K562 (cell line): ENCODE data around the gene ACOX1. TPM values are rescaled to one million over a fixed set of nuclear protein-coding genes. Genes with fewer than 3 reads are reported as not detected.
A peak's percentile ranks its signal among the peaks of the same experiment; 100 is the strongest.

Source experiments
- KLF16 ChIP-seq: IDR thresholded peaks from 2 replicates; pipeline ENCODE4 v1.6.1; 2016; ENCODE audit warnings: antibody characterized with exemption
- MAZ ChIP-seq, 2 experiments: fragments of 450-650 bp in 1 of 2; sonication (generic) in 1 of 2; formaldehyde crosslinking; IDR thresholded peaks in 1 of 2; conservative IDR thresholded peaks in 1 of 2; 2 replicates each; pipeline versions ENCODE4 v1.4.0 to v1.5.0; 2020; ENCODE audit warnings: mild to moderate bottlenecking in 1 of 2, missing genetic modification reagents in 1 of 2
- PHF20 ChIP-seq: fragments of 450-650 bp; IDR thresholded peaks from 2 replicates; pipeline ENCODE4 v1.6.1; 2018; ENCODE audit not compliant: partially characterized antibody
- PTRF ChIP-seq: fragments of 450-650 bp; IDR thresholded peaks from 2 replicates; pipeline ENCODE4 v1.6.1; 2016; ENCODE audit warnings: mild to moderate bottlenecking, missing genetic modification characterization, missing compliant biosample characterization
- SLC30A9 ChIP-seq: fragments of 250-450 bp; sonication (Bioruptor Pico); IDR thresholded peaks from 2 replicates; pipeline ENCODE4 v1.8.0; 2022; ENCODE audit warnings: mild to moderate bottlenecking, moderate library complexity
- YY1 ChIP-seq, 3 experiments: IDR thresholded peaks; 2 replicates each; pipeline ENCODE4 v1.6.1; 2011; ENCODE audit warnings: low read length in 2 of 3, mild to moderate bottlenecking in 2 of 3, moderate library complexity in 2 of 3, borderline replicate concordance in 1 of 3, control low read depth in 1 of 3, low read depth in 1 of 3; ENCODE audit not compliant: insufficient read depth in 3 of 3, insufficient replicate concordance in 2 of 3, control insufficient read depth in 1 of 3, insufficient read length in 1 of 3; ENCODE audit errors: extremely low read depth in 1 of 3
- ZFX ChIP-seq: sonication (generic); formaldehyde crosslinking; IDR thresholded peaks from 2 replicates; pipeline ENCODE4 v1.8.0; 2022; ENCODE audit warnings: mild to moderate bottlenecking, missing genetic modification reagents, moderate library complexity
- polyA plus RNA-seq, 8 experiments: library from polyadenylated mRNA; depleted of rRNA in 4 of 8; stranded (reverse) in 5 of 8; unstranded in 3 of 8; fragments of >200 nt; fragmentation: Nextera tagmentation in 2 of 8; fragmentation: Illumina TruSeq in 1 of 8; extraction: Ambion mirVana in 2 of 8; extraction: Trizol in 1 of 8; gene quantifications; 2 replicates each; pipeline versions ENCODE4 v1.2.1 to v1.2.3, GENCODE V29; 2011 to 2014; ENCODE audit warnings: inconsistent platforms in 1 of 8, missing spikeins in 1 of 8
- total RNA-seq, 7 experiments: library from RNA; depleted of rRNA in 6 of 7; stranded (reverse); fragments of >200 nt in 6 of 7; fragmentation: Illumina TruSeq in 2 of 7; extraction: Trizol in 2 of 7; gene quantifications; 2 replicates each; pipeline versions ENCODE4 v1.2.1 to v1.2.3, GENCODE V29; 2011 to 2021; ENCODE audit warnings: low replicate concordance in 1 of 7
- TF ChIP-seq, protein P1 (sequence below): fragments of 250-450 bp; sonication (Bioruptor Pico); IDR thresholded peaks from 2 replicates; pipeline ENCODE4 v1.4.0; 2020
- TF ChIP-seq, protein P2 (sequence below): fragments of 150-350 bp; conservative IDR thresholded peaks from 2 replicates; pipeline ENCODE4 v1.6.1; 2014; ENCODE audit warnings: low read length

ACOX1 gene
- total and polyA plus RNA-seq, 9 of the 15 experiments (the other 6 are each of a cell fraction or from before 2014, with no cell fraction given) = 7.8 to 24.1 (median 14.5) TPM

DNA sequence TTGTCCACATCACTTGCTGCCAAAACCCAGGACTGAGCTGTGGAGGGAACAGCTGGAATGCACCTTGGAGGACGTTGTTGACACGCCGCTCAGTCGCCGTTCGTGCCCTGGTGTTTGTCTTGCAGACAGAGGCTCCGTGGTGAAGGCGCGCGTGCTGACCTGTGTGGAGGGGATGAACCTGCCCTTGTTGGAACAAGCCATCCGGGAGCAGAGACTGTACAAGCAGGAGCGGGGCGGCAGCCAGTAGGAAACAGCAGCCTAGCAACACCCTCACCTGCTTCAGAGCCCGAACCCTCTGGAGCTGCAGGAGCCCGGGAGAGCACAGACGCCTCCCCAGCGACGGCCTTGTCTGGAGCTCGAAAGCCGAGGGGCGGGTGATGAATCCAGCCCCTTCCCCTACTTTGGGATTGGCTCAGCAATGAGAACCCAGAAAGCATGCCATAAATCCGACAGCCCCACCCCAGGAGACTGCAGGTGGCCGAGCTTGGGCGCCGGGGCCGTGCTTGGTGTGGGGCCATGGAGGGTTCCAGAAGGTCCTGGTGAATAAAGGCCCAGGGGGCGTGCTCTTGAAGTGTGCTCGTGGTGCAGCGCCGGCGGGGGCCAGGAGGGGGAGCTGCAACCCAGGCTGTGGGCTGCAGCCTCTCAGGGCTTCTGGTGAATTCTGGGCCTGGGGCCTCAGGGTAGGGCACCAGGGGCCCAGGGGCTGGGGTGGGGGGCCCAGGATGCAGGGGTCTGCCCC, 21.2 kb upstream of the ACOX1 start (continued):
- TF ChIP-seq PTRF (no peak), MAZ (CRISPR knock-in tag; conservative IDR thresholded peaks at IDR 0.05 in 1 of 2, IDR thresholded peaks at IDR 0.05 in 1 of 2) (no peak), PHF20 (no peak), SLC30A9 (CRISPR knock-in tag) (no peak), YY1 (IDR thresholded peaks at IDR 0.05; ENCODE audit: borderline replicate concordance in 1 of 3, control insufficient read depth in 1 of 3, extremely low read depth in 1 of 3, insufficient read depth in 3 of 3, insufficient read length in 1 of 3, insufficient replicate concordance in 2 of 3, low read depth in 1 of 3, low read length in 2 of 3) (peak in 1 of 3 experiments; percentile 39), ZFX (CRISPR knock-in tag) (peak; percentile 53), KLF16 (no peak)
- TF ChIP-seq, protein P1, sequence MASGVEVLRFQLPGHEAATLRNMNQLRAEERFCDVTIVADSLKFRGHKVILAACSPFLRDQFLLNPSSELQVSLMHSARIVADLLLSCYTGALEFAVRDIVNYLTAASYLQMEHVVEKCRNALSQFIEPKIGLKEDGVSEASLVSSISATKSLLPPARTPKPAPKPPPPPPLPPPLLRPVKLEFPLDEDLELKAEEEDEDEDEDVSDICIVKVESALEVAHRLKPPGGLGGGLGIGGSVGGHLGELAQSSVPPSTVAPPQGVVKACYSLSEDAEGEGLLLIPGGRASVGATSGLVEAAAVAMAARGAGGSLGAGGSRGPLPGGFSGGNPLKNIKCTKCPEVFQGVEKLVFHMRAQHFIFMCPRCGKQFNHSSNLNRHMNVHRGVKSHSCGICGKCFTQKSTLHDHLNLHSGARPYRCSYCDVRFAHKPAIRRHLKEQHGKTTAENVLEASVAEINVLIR (CRISPR knock-in tag) = no peak
- TF ChIP-seq, protein P2, sequence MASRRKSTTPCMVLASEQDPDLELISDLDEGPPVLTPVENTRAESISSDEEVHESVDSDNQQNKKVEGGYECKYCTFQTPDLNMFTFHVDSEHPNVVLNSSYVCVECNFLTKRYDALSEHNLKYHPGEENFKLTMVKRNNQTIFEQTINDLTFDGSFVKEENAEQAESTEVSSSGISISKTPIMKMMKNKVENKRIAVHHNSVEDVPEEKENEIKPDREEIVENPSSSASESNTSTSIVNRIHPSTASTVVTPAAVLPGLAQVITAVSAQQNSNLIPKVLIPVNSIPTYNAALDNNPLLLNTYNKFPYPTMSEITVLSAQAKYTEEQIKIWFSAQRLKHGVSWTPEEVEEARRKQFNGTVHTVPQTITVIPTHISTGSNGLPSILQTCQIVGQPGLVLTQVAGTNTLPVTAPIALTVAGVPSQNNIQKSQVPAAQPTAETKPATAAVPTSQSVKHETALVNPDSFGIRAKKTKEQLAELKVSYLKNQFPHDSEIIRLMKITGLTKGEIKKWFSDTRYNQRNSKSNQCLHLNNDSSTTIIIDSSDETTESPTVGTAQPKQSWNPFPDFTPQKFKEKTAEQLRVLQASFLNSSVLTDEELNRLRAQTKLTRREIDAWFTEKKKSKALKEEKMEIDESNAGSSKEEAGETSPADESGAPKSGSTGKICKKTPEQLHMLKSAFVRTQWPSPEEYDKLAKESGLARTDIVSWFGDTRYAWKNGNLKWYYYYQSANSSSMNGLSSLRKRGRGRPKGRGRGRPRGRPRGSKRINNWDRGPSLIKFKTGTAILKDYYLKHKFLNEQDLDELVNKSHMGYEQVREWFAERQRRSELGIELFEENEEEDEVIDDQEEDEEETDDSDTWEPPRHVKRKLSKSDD = no peak
